Right hindlimb (tissue), 1 donor: Measurements from ENCODE around the gene DENND4C.

Experiments used
- DNase-seq: peaks from one replicate; pipeline ENCODE4 v3.0.0-alpha.2; 2018

DENND4C gene

GRCh38 chr9:19416143-19416542 lies 185.7 kb downstream of the DENND4C start:
- DNase-seq = no peak

- DNase-seq = no peak
These were observed 190.4 kb downstream of the DENND4C start for GRCh38 chr9:19420877-19421276.
